ENCODE data around the gene MLLT1.

The MLLT1 gene

GRCh38 chr19:6279620-6279930 is 200 bp downstream of the MLLT1 start:
- no peaks in the 10 kb centered on the region for H3K9me3 ChIP-seq (ENCODE audit: insufficient read depth, low read depth, low read length)
- H3F3A ChIP-seq (ENCODE audit: low read depth), result no peaks in the 10 kb centered on the region
- H3K27me3 ChIP-seq (ENCODE audit: insufficient read depth, low read length, poor library complexity, severe bottlenecking), result no peaks in the 10 kb centered on the region
- peak overlapping the region; percentile 84 for H3K9ac ChIP-seq (ENCODE audit: low read depth, low read length, poor library complexity, severe bottlenecking)
- peaks cover 49% of the 10 kb centered on the region for H4K20me1 ChIP-seq (ENCODE audit: insufficient read depth, low read length, poor library complexity, severe bottlenecking)
- no peaks in the 10 kb centered on the region for H3K9me2 ChIP-seq (replicated peaks; ENCODE audit: low read depth, low read length)
- no peak overlapping the region for H2AFZ ChIP-seq (ENCODE audit: low read length)
- peaks cover 37% of the 10 kb centered on the region for H3K4me1 ChIP-seq (ENCODE audit: insufficient read depth, low read length, poor library complexity, severe bottlenecking)
- no peak for TF ChIP-seq EZH2phosphoT487 (IDR thresholded peaks at IDR 0.05; ENCODE audit: borderline replicate concordance)
- TF ChIP-seq CTCF (conservative IDR thresholded peaks at IDR 0.05; ENCODE audit: low read length), result no peak
- peak overlapping the region; percentile 98 for H3K4me2 ChIP-seq (ENCODE audit: low read depth, low read length, poor library complexity, severe bottlenecking)
- peak overlapping the region; percentile 78 for H3K4me3 ChIP-seq (ENCODE audit: low read length, poor library complexity, severe bottlenecking)
- peaks cover 49% of the 10 kb centered on the region for H3K79me2 ChIP-seq (ENCODE audit: insufficient read depth, low read length)
- H3K36me3 ChIP-seq (ENCODE audit: insufficient read depth, low read length), result no peaks in the 10 kb centered on the region

GRCh38 chr19:6278740-6279619 is 795 bp downstream of the MLLT1 start:
- H3K9me2 ChIP-seq (replicated peaks; ENCODE audit: low read depth, low read length), result no peaks in the 10 kb centered on the region
- H3K27me3 ChIP-seq (ENCODE audit: insufficient read depth, low read length, poor library complexity, severe bottlenecking), result no peaks in the 10 kb centered on the region
- no peak overlapping the region for H2AFZ ChIP-seq (ENCODE audit: low read length)
- H4K20me1 ChIP-seq (ENCODE audit: insufficient read depth, low read length, poor library complexity, severe bottlenecking), result peaks cover 54% of the 10 kb centered on the region
- peak overlapping the region; percentile 98 for H3K4me2 ChIP-seq (ENCODE audit: low read depth, low read length, poor library complexity, severe bottlenecking)
- peaks cover 41% of the 10 kb centered on the region for H3K4me1 ChIP-seq (ENCODE audit: insufficient read depth, low read length, poor library complexity, severe bottlenecking)
- H3K36me3 ChIP-seq (ENCODE audit: insufficient read depth, low read length), result no peaks in the 10 kb centered on the region
- H3K4me3 ChIP-seq (ENCODE audit: low read length, poor library complexity, severe bottlenecking), result peak overlapping the region; percentile 78
- TF ChIP-seq EZH2phosphoT487 (IDR thresholded peaks at IDR 0.05; ENCODE audit: borderline replicate concordance) (no peak), CTCF (conservative IDR thresholded peaks at IDR 0.05; ENCODE audit: low read length) (no peak)
- no peaks in the 10 kb centered on the region for H3F3A ChIP-seq (ENCODE audit: low read depth)
- H3K9me3 ChIP-seq (ENCODE audit: insufficient read depth, low read depth, low read length), result no peaks in the 10 kb centered on the region
- H3K79me2 ChIP-seq (ENCODE audit: insufficient read depth, low read length), result peaks cover 55% of the 10 kb centered on the region
- peak overlapping the region; percentile 84 for H3K9ac ChIP-seq (ENCODE audit: low read depth, low read length, poor library complexity, severe bottlenecking)

GRCh38 chr19:6278051-6278450 is 1.7 kb downstream of the MLLT1 start:
- Histone ChIP-seq H3K79me2 (ENCODE audit: insufficient read depth, low read length) (peaks cover 64% of the 10 kb centered on the region), H3K4me3 (ENCODE audit: low read length, poor library complexity, severe bottlenecking) (peak overlapping the region; percentile 78), H2AFZ (ENCODE audit: low read length) (no peak overlapping the region), H3F3A (ENCODE audit: low read depth) (no peaks in the 10 kb centered on the region), H3K9me3 (ENCODE audit: insufficient read depth, low read depth, low read length) (no peaks in the 10 kb centered on the region), H3K36me3 (ENCODE audit: insufficient read depth, low read length) (no peaks in the 10 kb centered on the region), H3K4me2 (ENCODE audit: low read depth, low read length, poor library complexity, severe bottlenecking) (peak overlapping the region; percentile 98), H3K27me3 (ENCODE audit: insufficient read depth, low read length, poor library complexity, severe bottlenecking) (no peaks in the 10 kb centered on the region), H3K9me2 (replicated peaks; ENCODE audit: low read depth, low read length) (no peaks in the 10 kb centered on the region), H4K20me1 (ENCODE audit: insufficient read depth, low read length, poor library complexity, severe bottlenecking) (peaks cover 63% of the 10 kb centered on the region), H3K9ac (ENCODE audit: low read depth, low read length, poor library complexity, severe bottlenecking) (peak overlapping the region; percentile 84), H3K4me1 (ENCODE audit: insufficient read depth, low read length, poor library complexity, severe bottlenecking) (peaks cover 41% of the 10 kb centered on the region)
- TF ChIP-seq CTCF (conservative IDR thresholded peaks at IDR 0.05; ENCODE audit: low read length) (no peak), EZH2phosphoT487 (IDR thresholded peaks at IDR 0.05; ENCODE audit: borderline replicate concordance) (no peak)

Data from Loucy (cell line).